Activated T-cell treated with anti-CD3 and anti-CD28 coated beads, Interleukin-2, amount 50 U/mL, for 24 hours (primary cell): ENCODE measurements around the gene GABPB1.
"Not testable (repeated sequence)": the region's sequence is repeated elsewhere in the genome, so short reads cannot be mapped to it uniquely, and the experiment has no call there.

Experiments used
- DNase-seq: peaks from one replicate; pipeline ENCODE4 v3.0.0-alpha.2; 2020
- H3K27ac Mint-ChIP-seq: 2 replicates; pipeline ENCODE4 v1.8.0; 2020; ENCODE audit warnings: mild to moderate bottlenecking, mixed read lengths
- H3K27me3 Mint-ChIP-seq: 2 replicates; pipeline ENCODE4 v1.8.0; 2020; ENCODE audit warnings: mixed read lengths
- H3K36me3 Mint-ChIP-seq: 2 replicates; pipeline ENCODE4 v1.8.0; 2020; ENCODE audit warnings: low read depth, mixed read lengths
- H3K4me1 Mint-ChIP-seq: 2 replicates; pipeline ENCODE4 v1.8.0; 2020; ENCODE audit warnings: low read depth, mixed read lengths
- H3K4me3 Mint-ChIP-seq: 2 replicates; pipeline ENCODE4 v1.8.0; 2020; ENCODE audit warnings: mild to moderate bottlenecking, moderate library complexity, mixed read lengths
- H3K9me3 Mint-ChIP-seq: 2 replicates; pipeline ENCODE4 v1.8.0; 2020; ENCODE audit warnings: mixed read lengths

GABPB1 gene

GRCh38 chr15:50354838-50355618 lies at the start of gene GABPB1:
Gene GABPB1, minus strand, starts transcription at chr15:50355198. Its CDS starts 45,400 bp downstream, at chr15:50309798.
- DNase-seq, result peak; percentile 94
- H3K27me3 Mint-ChIP-seq, result no peaks in the 10 kb centered on the region
- H3K4me3 Mint-ChIP-seq, result peak within 1 kb of the TSS; percentile 90
- H3K27ac Mint-ChIP-seq, result peak within 1 kb of the TSS; percentile 99
- peaks cover 78% of the 10 kb centered on the region for H3K36me3 Mint-ChIP-seq
- peaks cover 53% of the 10 kb centered on the region for H3K4me1 Mint-ChIP-seq
- H3K9me3 Mint-ChIP-seq, result no peaks in the 10 kb centered on the region

- not testable (repeated sequence) for H3K36me3 Mint-ChIP-seq, H3K9me3 Mint-ChIP-seq, DNase-seq, H3K4me1 Mint-ChIP-seq, H3K27ac Mint-ChIP-seq, H3K4me3 Mint-ChIP-seq, H3K27me3 Mint-ChIP-seq
Measured at GRCh38 chr15:50391561-50391960, 36.6 kb upstream of the GABPB1 start.

DNA sequence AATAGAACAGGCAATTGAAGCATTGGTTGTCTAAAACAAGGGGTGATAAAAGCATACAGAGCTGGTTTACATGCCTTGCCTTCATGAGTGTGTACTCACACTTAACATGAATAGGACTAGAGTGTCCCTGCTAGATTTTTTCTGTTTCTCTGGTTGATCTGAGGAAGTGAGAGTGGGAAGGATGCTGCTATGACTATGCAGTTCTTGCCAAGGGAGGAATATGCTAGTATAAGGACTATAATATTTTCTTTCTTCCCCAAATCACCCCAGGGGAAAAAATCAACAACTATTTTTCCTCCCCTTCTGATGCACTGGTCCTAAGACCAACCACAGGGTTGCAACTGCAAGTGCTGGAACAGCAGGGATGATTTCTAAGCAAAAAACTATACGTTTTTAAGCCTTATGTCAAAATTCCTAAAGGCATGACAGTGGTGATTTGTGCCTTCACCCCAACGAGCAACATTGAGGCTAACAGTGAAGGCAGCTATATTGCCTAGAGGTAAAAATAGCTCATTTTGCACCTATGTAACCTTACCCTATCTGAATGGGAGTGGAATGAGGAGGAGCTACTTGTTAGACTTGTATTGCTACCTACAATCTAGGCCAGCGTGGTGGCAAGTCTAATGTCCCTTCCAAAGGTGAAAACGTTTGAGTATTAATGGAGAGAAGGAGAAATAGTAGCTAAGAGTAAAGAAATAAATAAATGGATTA lies 35.7 kb upstream of the GABPB1 start:
- Mint-ChIP-seq H3K27ac (no peak overlapping the region), H3K36me3 (no peaks in the 10 kb centered on the region), H3K27me3 (no peaks in the 10 kb centered on the region), H3K4me1 (peaks cover 4% of the 10 kb centered on the region), H3K4me3 (no peak overlapping the region), H3K9me3 (no peaks in the 10 kb centered on the region)
- DNase-seq, result no peak

DNA sequence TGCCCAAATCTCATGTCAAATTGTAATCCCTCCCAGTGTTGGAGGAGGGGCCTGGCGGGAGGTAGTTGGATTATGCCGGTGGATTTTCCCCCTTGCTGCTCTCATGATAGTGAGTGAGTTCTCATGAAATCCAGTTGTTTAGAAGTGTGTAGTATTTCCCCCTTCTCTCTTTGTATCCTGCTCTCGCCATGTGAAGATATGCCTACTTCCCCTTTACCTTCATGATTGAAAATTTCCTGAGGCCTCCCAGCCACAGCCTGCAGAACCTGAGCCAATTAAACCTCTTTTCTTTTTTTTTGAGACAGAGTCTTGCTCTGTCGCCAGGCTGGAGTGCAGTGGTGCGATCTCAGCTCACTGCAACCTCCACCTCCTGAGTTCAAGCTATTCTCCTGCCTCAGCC lies 27.4 kb upstream of the GABPB1 start:
- peaks cover 18% of the 10 kb centered on the region for H3K4me1 Mint-ChIP-seq
- not testable (repeated sequence) for H3K27ac Mint-ChIP-seq, H3K27me3 Mint-ChIP-seq, H3K36me3 Mint-ChIP-seq, H3K4me3 Mint-ChIP-seq, H3K9me3 Mint-ChIP-seq, DNase-seq

DNA sequence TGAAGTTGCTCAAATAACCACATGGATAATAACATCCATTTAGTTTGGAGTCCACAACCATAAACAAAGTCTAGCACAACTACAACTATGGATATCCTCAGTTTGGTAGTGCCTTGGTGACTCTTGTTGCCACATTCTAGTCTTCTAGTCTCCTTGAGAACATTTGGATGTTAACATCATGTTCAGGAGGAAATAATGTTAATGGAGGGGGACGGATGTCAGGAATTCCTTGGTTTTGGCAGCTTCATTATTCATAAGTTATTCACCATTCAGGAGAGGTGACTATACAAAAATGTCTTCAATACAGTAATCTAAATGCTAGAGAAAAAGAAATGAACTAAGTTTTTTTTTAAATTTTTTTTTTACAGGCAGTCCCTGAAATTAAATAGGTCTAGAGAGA lies 26.4 kb upstream of the GABPB1 start:
- Mint-ChIP-seq H3K27ac (no peak overlapping the region), H3K27me3 (peaks cover 4% of the 10 kb centered on the region), H3K4me3 (no peak overlapping the region), H3K36me3 (no peaks in the 10 kb centered on the region), H3K4me1 (peaks cover 18% of the 10 kb centered on the region), H3K9me3 (no peaks in the 10 kb centered on the region)
- no peak for DNase-seq

DNA sequence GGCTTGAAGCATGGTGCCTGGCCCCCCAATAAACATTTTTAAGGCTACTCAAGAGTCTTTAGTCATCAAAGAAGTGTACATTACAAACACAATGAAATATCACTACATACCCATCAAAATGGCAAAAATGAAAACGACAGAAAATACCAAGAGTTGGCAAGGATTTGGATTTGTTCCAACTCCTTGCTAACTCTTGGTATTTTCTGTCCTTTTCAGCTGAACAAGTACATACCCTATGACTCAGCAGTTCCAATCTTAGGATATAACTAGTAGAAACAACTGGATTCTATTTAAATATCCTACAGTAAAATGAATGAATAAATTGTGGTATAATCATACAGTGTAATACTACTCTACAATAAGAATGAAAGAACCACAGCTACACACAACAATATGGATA lies 25.1 kb upstream of the GABPB1 start:
- Mint-ChIP-seq H3K27ac (no peak overlapping the region), H3K36me3 (no peaks in the 10 kb centered on the region), H3K27me3 (peaks cover 4% of the 10 kb centered on the region), H3K9me3 (no peaks in the 10 kb centered on the region), H3K4me1 (peaks cover 18% of the 10 kb centered on the region), H3K4me3 (no peak overlapping the region)
- no peak for DNase-seq

DNA sequence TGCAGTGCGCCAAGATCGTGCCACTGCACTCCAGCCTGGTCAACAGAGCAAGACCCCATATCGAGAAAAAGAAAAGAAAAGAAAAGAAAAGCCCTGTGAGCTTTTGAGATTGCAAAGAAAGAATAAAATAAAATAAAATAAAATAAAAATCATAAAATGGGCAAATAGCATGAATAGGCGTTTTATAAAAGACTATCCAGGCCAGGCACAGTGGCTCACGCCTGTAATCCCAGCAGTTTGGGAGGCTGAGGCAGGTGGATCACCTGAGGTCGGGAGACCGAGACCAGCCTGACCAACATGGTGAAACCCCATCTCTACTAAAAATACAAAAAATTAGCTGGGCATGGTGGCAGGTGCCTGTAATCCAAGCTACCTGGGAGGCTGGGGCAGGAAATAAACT lies 24.4 kb upstream of the GABPB1 start:
- H3K27ac Mint-ChIP-seq, H3K27me3 Mint-ChIP-seq, H3K36me3 Mint-ChIP-seq, H3K9me3 Mint-ChIP-seq, DNase-seq, H3K4me3 Mint-ChIP-seq: not testable (repeated sequence)
- peaks cover 18% of the 10 kb centered on the region for H3K4me1 Mint-ChIP-seq

GRCh38 chr15:50378776-50379175 lies 23.8 kb upstream of the GABPB1 start:
- Mint-ChIP-seq H3K27ac (peak overlapping the region; percentile 91), H3K4me1 (peaks cover 18% of the 10 kb centered on the region), H3K27me3 (peaks cover 4% of the 10 kb centered on the region), H3K4me3 (no peak overlapping the region), H3K36me3 (no peaks in the 10 kb centered on the region), H3K9me3 (no peaks in the 10 kb centered on the region)
- DNase-seq, result no peak

DNA sequence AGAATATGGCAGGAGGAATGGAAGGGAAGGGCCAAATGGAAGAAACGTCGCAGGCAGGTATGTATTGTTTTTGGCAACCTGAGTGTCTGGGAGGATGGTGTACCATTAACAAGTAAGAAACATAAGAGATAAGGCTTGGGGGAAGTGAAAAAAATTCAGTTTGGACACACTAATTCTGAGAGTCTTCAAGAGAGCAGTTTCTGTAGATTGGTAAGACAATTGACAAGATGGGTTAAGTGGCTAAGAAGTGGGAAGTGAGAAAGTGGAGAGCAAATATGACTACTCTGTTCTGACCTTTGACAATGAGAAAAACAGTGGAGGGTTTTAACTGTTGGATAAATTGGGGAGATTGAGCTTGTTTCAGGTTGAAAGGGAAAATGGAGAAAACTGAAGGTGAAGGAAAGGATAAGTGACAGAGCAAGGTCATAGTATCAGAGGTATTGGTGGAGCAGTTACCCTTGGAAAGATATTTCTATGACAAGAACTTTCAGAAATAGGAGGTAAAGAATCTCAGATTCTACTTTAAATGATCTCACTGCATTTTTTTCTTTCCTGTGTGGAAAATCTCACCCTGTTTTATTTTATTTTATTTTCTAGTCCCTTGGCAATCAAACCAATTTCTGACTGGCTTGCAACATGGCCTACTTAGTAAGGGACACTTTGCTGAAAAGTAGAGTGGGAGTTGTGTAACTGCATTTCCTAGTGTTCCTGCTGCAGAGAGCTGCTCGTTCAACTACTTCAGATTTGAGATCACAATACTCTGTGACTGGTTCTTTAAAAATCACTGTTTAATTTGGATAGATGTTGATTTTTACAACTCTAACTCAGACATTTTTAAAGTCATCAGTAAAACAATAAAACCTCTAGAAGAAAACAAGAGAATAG lies 23.1 kb upstream of the GABPB1 start:
- Mint-ChIP-seq H3K36me3 (no peaks in the 10 kb centered on the region), H3K4me1 (peaks cover 18% of the 10 kb centered on the region), H3K9me3 (no peaks in the 10 kb centered on the region), H3K27ac (peak overlapping the region; percentile 91), H3K4me3 (no peak overlapping the region), H3K27me3 (peaks cover 4% of the 10 kb centered on the region)
- DNase-seq, result no peak

DNA sequence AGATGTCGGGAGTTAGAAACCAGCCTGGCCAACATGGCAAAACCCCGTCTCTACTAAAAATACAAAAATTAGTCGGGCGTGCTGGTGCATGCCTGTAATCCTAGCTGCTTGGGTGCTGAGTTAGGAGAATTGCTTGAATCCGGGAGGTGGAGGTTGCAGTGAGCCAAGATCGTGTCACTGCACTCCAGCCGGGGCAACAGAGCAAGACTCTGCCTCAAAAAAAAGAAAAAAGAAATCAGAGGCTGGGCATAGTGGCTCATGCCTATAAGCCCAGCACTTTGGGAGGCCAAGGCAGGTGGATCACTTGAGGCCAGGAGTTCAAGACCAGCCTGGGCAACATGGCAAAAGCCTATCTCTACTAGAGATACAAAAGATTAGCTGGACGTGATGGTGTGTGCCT lies 14.6 kb upstream of the GABPB1 start:
- not testable (repeated sequence) for DNase-seq

GRCh38 chr15:50365971-50366370 lies 11.0 kb upstream of the GABPB1 start:
- Mint-ChIP-seq H3K27ac (no peak overlapping the region), H3K4me3 (no peak overlapping the region), H3K4me1 (peaks cover 21% of the 10 kb centered on the region), H3K36me3 (peaks cover 48% of the 10 kb centered on the region), H3K27me3 (no peaks in the 10 kb centered on the region), H3K9me3 (no peaks in the 10 kb centered on the region)
- no peak for DNase-seq

More for the DNA sequence above, 14.6 kb upstream of the GABPB1 start:
- H3K36me3 Mint-ChIP-seq, result peaks cover 20% of the 10 kb centered on the region
- not testable (repeated sequence) for H3K4me3 Mint-ChIP-seq, H3K9me3 Mint-ChIP-seq, H3K27me3 Mint-ChIP-seq, H3K4me1 Mint-ChIP-seq, H3K27ac Mint-ChIP-seq

DNA sequence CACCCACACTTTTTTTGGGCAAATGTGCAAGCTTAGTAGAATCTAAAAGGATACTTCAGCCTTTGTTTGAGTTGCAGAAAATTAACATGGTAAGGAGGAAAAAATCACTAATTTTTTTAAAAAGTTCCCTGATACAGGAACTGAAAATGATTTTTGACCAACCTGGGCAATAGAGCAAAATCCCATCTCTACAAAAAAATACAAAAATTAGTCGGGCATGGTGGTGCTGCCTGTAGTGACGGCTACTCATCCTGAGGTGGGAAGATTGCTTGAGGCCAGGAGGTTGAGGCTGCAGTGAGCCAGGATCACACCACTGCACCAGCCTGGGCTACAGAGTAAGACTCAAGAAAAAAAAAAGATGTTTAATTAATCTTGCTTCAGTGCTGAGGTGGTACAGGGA lies 10.6 kb upstream of the GABPB1 start:
- peaks cover 50% of the 10 kb centered on the region for H3K36me3 Mint-ChIP-seq

GRCh38 chr15:50363612-50364011 lies 8.6 kb upstream of the GABPB1 start:
- DNase-seq, result no peak
- Mint-ChIP-seq H3K27ac (no peak overlapping the region), H3K4me3 (no peak overlapping the region), H3K27me3 (no peaks in the 10 kb centered on the region), H3K9me3 (no peaks in the 10 kb centered on the region), H3K36me3 (peaks cover 62% of the 10 kb centered on the region), H3K4me1 (peaks cover 31% of the 10 kb centered on the region)

More for the DNA sequence above, 10.6 kb upstream of the GABPB1 start:
- Mint-ChIP-seq H3K4me1 (peaks cover 21% of the 10 kb centered on the region), H3K9me3 (no peaks in the 10 kb centered on the region), H3K27me3 (no peaks in the 10 kb centered on the region), H3K4me3 (no peak overlapping the region), H3K27ac (no peak overlapping the region)
- DNase-seq, result no peak

GRCh38 chr15:50361756-50362155 lies 6.8 kb upstream of the GABPB1 start:
- H3K27ac Mint-ChIP-seq, result peak overlapping the region; percentile 49
- peaks cover 74% of the 10 kb centered on the region for H3K36me3 Mint-ChIP-seq
- H3K4me1 Mint-ChIP-seq, result peaks cover 41% of the 10 kb centered on the region
- no peak overlapping the region for H3K4me3 Mint-ChIP-seq
- H3K27me3 Mint-ChIP-seq, result no peaks in the 10 kb centered on the region
- H3K9me3 Mint-ChIP-seq, result no peaks in the 10 kb centered on the region
- no peak for DNase-seq
